Tibial nerve (tissue), 4 donors: ENCODE measurements around the gene CCDC34.

Source experiments
- CTCF ChIP-seq, 5 experiments: fragments of 200-600 bp in 3 of 5; fragments of 450-650 bp in 2 of 5; sonication (generic) in 3 of 5; IDR thresholded peaks; one replicate each; pipeline ENCODE4 v1.5.1; 2016 to 2019; ENCODE audit warnings: antibody characterized with exemption in 5 of 5, mild to moderate bottlenecking in 3 of 5, moderate library complexity in 2 of 5
- EP300 ChIP-seq, 2 donors: sonication (generic); formaldehyde crosslinking; IDR thresholded peaks; one replicate each; pipeline ENCODE4 v1.6.1; 2017; ENCODE audit warnings: antibody characterized with exemption in 2 of 2, mild to moderate bottlenecking in 1 of 2
- POLR2A ChIP-seq, 2 donors: fragments of 450-650 bp; IDR thresholded peaks; one replicate each; pipeline ENCODE4 v1.6.1; 2017; ENCODE audit warnings: antibody characterized with exemption in 2 of 2, mild to moderate bottlenecking in 2 of 2, moderate library complexity in 2 of 2

- no peak for TF ChIP-seq POLR2A (IDR thresholded peaks at IDR 0.05)
- no peak for TF ChIP-seq CTCF (IDR thresholded peaks at IDR 0.05)
- no peak for TF ChIP-seq EP300 (IDR thresholded peaks at IDR 0.05)
Measured at GRCh38 chr11:27309046-27309445, 54.0 kb downstream of the CCDC34 start.
